HEK293 (cell line): ENCODE results near the gene GGN.

Experiments used
- CTCF ChIA-PET: fragments of 350-600 bp; formaldehyde crosslinking; extraction: SDS; loops from one replicate; lab custom pipeline; 2021; ENCODE audit warnings: antibody characterized with exemption; lab: Yijun Ruan, JAX
- POLR2A ChIA-PET: fragments of 300-600 bp; formaldehyde crosslinking; extraction: SDS; loops from one replicate; lab custom pipeline; 2020; ENCODE audit warnings: antibody characterized with exemption, inconsistent platforms; lab: Yijun Ruan, JAX
- H3K27ac ChIP-seq: fragments of 200-500 bp; sonication (Bioruptor generic); 2 replicates; pipeline ENCODE4 v1.5.1; 2014; ENCODE audit warnings: low read depth, low read length, control low read depth, inconsistent platforms; ENCODE audit errors: extremely low read depth
- H3K36me3 ChIP-seq, 2 experiments: fragments of 200-500 bp in 1 of 2; sonication (Bioruptor generic) in 1 of 2; 1 replicate in 1 of 2; 2 replicates in 1 of 2; pipeline ENCODE4 v1.5.1; 2014 to 2017; ENCODE audit warnings: inconsistent platforms in 2 of 2, low read length in 2 of 2; ENCODE audit not compliant: control insufficient read depth in 2 of 2, insufficient read depth in 1 of 2
- H3K4me1 ChIP-seq: fragments of 200-500 bp; sonication (Bioruptor generic); 2 replicates; pipeline ENCODE4 v1.5.1; 2014; ENCODE audit warnings: mild to moderate bottlenecking, low read length, inconsistent platforms; ENCODE audit not compliant: control insufficient read depth, insufficient read depth
- H3K4me3 ChIP-seq: 2 replicates; pipeline ENCODE4 v1.5.1; 2011; ENCODE audit warnings: low read depth, mild to moderate bottlenecking, control low read depth, low read length, moderate library complexity
- H3K9me3 ChIP-seq: fragments of 200-500 bp; sonication (Bioruptor generic); 2 replicates; pipeline ENCODE4 v1.5.1; 2014; ENCODE audit warnings: low read depth, low read length, inconsistent platforms; ENCODE audit not compliant: control insufficient read depth, insufficient read depth
- GLIS2 ChIP-seq: fragments of 450-650 bp; formaldehyde crosslinking; IDR thresholded peaks from 2 replicates; pipeline ENCODE4 v1.5.1; 2016; ENCODE audit warnings: missing biosample characterization, missing genetic modification characterization
- HOXD13 ChIP-seq: sonication (generic); formaldehyde crosslinking; IDR thresholded peaks from 2 replicates; pipeline ENCODE4 v1.8.0; 2022; ENCODE audit warnings: missing genetic modification reagents, borderline replicate concordance
- INSM2 ChIP-seq: fragments of 450-650 bp; formaldehyde crosslinking; IDR thresholded peaks from 2 replicates; pipeline ENCODE4 v1.5.1; 2016; ENCODE audit warnings: missing biosample characterization, missing genetic modification characterization
- PATZ1 ChIP-seq: fragments of 450-650 bp; formaldehyde crosslinking; IDR thresholded peaks from 2 replicates; pipeline ENCODE4 v1.5.1; 2016; ENCODE audit warnings: missing biosample characterization, missing genetic modification characterization
- PRDM2 ChIP-seq: fragments of 450-650 bp; formaldehyde crosslinking; IDR thresholded peaks from 2 replicates; pipeline ENCODE4 v1.5.1; 2016; ENCODE audit warnings: missing biosample characterization, missing genetic modification characterization, borderline replicate concordance
- SETDB1 ChIP-seq: IDR thresholded peaks from one replicate; pipeline ENCODE4 v1.6.1; 2017; ENCODE audit warnings: mild to moderate bottlenecking, low read length, moderate library complexity, mixed read lengths; ENCODE audit not compliant: insufficient read length
- ZBTB17 ChIP-seq: fragments of 450-650 bp; formaldehyde crosslinking; IDR thresholded peaks from 2 replicates; pipeline ENCODE4 v1.5.1; 2016; ENCODE audit warnings: missing biosample characterization, missing genetic modification characterization
- ZEB2 ChIP-seq: fragments of 450-650 bp; formaldehyde crosslinking; IDR thresholded peaks from 2 replicates; pipeline ENCODE4 v1.5.1; 2016; ENCODE audit warnings: missing biosample characterization, missing genetic modification characterization
- ZFP37 ChIP-seq: fragments of 450-650 bp; formaldehyde crosslinking; IDR thresholded peaks from 2 replicates; pipeline ENCODE4 v1.5.1; 2016; ENCODE audit warnings: missing biosample characterization, missing genetic modification characterization
- ZNF146 ChIP-seq: fragments of 450-650 bp; formaldehyde crosslinking; IDR thresholded peaks from 2 replicates; pipeline ENCODE4 v1.5.1; 2016; ENCODE audit warnings: missing biosample characterization, missing genetic modification characterization
- ZNF174 ChIP-seq: fragments of 450-650 bp; formaldehyde crosslinking; IDR thresholded peaks from 2 replicates; pipeline ENCODE4 v1.5.0; 2017; ENCODE audit warnings: missing biosample characterization, mild to moderate bottlenecking, missing genetic modification characterization
- ZNF18 ChIP-seq: fragments of 450-650 bp; formaldehyde crosslinking; IDR thresholded peaks from 2 replicates; pipeline ENCODE4 v1.5.1; 2016; ENCODE audit warnings: missing biosample characterization, missing genetic modification characterization
- ZNF184 ChIP-seq: fragments of 450-650 bp; IDR thresholded peaks from 2 replicates; pipeline ENCODE4 v1.5.1; 2018; ENCODE audit warnings: missing biosample characterization, mild to moderate bottlenecking, missing genetic modification characterization
- ZNF2 ChIP-seq: fragments of 450-650 bp; formaldehyde crosslinking; IDR thresholded peaks from 2 replicates; pipeline ENCODE4 v1.5.1; 2016; ENCODE audit warnings: missing biosample characterization, missing genetic modification characterization
- ZNF629 ChIP-seq: fragments of 450-650 bp; formaldehyde crosslinking; IDR thresholded peaks from 2 replicates; pipeline ENCODE4 v1.5.1; 2017; ENCODE audit warnings: missing biosample characterization, missing genetic modification characterization
- ZNF660 ChIP-seq: fragments of 450-650 bp; IDR thresholded peaks from 2 replicates; pipeline ENCODE4 v1.5.1; 2018; ENCODE audit warnings: missing biosample characterization, mild to moderate bottlenecking, missing genetic modification characterization
- ZNF664 ChIP-seq: fragments of 450-650 bp; formaldehyde crosslinking; IDR thresholded peaks from 2 replicates; pipeline ENCODE4 v1.5.1; 2016; ENCODE audit warnings: missing biosample characterization, missing genetic modification characterization
- ZNF677 ChIP-seq: fragments of 450-650 bp; IDR thresholded peaks from 2 replicates; pipeline ENCODE4 v1.5.0; 2018; ENCODE audit warnings: missing biosample characterization, mild to moderate bottlenecking, missing genetic modification characterization, moderate library complexity
- ZNF837 ChIP-seq: fragments of 450-650 bp; formaldehyde crosslinking; IDR thresholded peaks from 2 replicates; pipeline ENCODE4 v1.5.1; 2016; ENCODE audit warnings: missing biosample characterization, missing genetic modification characterization
- ZXDB ChIP-seq: fragments of 450-650 bp; formaldehyde crosslinking; IDR thresholded peaks from 2 replicates; pipeline ENCODE4 v1.5.1; 2016; ENCODE audit warnings: missing biosample characterization, missing genetic modification characterization
- TF ChIP-seq, protein P1 (sequence below): fragments of 450-650 bp; formaldehyde crosslinking; IDR thresholded peaks from 2 replicates; pipeline ENCODE4 v1.5.1; 2016; ENCODE audit warnings: missing biosample characterization, missing genetic modification characterization
- TF ChIP-seq, protein P2 (sequence below): fragments of 450-650 bp; formaldehyde crosslinking; IDR thresholded peaks from 2 replicates; pipeline ENCODE4 v1.5.1; 2016; ENCODE audit warnings: missing biosample characterization, missing genetic modification characterization, low read depth

The GGN gene

GRCh38 chr19:38387550-38388348 lies at the start of gene GGN (continued):
- TF ChIP-seq, protein P1, sequence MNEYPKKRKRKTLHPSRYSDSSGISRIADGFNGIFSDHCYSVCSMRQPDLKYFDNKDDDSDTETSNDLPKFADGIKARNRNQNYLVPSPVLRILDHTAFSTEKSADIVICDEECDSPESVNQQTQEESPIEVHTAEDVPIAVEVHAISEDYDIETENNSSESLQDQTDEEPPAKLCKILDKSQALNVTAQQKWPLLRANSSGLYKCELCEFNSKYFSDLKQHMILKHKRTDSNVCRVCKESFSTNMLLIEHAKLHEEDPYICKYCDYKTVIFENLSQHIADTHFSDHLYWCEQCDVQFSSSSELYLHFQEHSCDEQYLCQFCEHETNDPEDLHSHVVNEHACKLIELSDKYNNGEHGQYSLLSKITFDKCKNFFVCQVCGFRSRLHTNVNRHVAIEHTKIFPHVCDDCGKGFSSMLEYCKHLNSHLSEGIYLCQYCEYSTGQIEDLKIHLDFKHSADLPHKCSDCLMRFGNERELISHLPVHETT: no peak
- TF ChIP-seq ZNF184: no peak; the same call in 1 of the 2 replicates
- TF ChIP-seq GLIS2 (tag by site-specific recombination): peak; percentile 85
- TF ChIP-seq ZNF837 (tag by site-specific recombination): no peak
- TF ChIP-seq ZNF174 (tag by site-specific recombination): no peak
- TF ChIP-seq ZNF146 (tag by site-specific recombination): no peak
- TF ChIP-seq PRDM2: no peak

DNA sequence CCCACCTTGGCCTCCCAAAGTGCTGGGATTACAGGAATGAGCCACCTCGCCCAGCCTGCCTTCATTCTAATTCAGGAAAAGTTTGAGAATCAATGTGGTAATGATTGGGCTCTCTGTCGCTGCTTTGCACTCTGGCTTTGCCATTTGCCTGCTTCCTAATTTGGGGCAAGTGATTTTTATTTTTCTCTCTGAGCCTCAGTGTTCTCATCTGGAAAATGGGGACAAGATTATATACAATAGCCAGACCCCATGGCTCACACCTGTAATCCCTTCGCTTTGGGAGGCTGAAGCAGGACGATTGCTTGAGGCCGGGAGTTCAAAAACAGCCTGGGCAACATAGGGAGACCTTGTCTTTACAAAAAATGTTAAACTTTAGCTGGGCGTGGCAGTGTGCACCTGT lies 49.5 kb upstream of the GGN start:
- Histone ChIP-seq H3K9me3 (no peaks in the 10 kb centered on the region), H3K27ac (no peak overlapping the region), H3K36me3 (no peaks in the 10 kb centered on the region; a peak in 1 of 3 replicates), H3K4me3 (no peak overlapping the region), H3K4me1 (peaks cover 12% of the 10 kb centered on the region)
- ChIA-PET POLR2A (interaction anchor here (0.6 kb wide), 1 partner anchor 210 kb away, joined by 3 read pairs; the partner anchor contains the start of gene ACTN4), CTCF (no interaction called here)
- TF ChIP-seq ZFP37 (tag by site-specific recombination) (no peak), ZEB2 (tag by site-specific recombination) (no peak), ZNF629 (tag by site-specific recombination) (no peak), ZNF677 (tag by site-specific recombination) (no peak), ZBTB17 (no peak), ZXDB (tag by site-specific recombination) (no peak), HOXD13 (CRISPR knock-in tag) (no peak), ZNF18 (no peak), SETDB1 (no peak), ZNF2 (tag by site-specific recombination) (no peak), ZNF664 (no peak), ZNF660 (tag by site-specific recombination) (no peak), PATZ1 (tag by site-specific recombination) (no peak), INSM2 (no peak)
- TF ChIP-seq, protein P2, sequence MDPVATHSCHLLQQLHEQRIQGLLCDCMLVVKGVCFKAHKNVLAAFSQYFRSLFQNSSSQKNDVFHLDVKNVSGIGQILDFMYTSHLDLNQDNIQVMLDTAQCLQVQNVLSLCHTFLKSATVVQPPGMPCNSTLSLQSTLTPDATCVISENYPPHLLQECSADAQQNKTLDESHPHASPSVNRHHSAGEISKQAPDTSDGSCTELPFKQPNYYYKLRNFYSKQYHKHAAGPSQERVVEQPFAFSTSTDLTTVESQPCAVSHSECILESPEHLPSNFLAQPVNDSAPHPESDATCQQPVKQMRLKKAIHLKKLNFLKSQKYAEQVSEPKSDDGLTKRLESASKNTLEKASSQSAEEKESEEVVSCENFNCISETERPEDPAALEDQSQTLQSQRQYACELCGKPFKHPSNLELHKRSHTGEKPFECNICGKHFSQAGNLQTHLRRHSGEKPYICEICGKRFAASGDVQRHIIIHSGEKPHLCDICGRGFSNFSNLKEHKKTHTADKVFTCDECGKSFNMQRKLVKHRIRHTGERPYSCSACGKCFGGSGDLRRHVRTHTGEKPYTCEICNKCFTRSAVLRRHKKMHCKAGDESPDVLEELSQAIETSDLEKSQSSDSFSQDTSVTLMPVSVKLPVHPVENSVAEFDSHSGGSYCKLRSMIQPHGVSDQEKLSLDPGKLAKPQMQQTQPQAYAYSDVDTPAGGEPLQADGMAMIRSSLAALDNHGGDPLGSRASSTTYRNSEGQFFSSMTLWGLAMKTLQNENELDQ (tag by site-specific recombination): no peak
